ENCODE data around the gene PIGV. TPM values are rescaled to one million over a fixed set of nuclear protein-coding genes. Genes with fewer than 3 reads are reported as not detected.

The PIGV gene
- total and polyA plus RNA-seq, 4 experiments from 2014 or later, result 7.9 to 18.2 (median 15.4) TPM

GRCh38 chr1:26814893-26815292 is 27.1 kb downstream of the PIGV start:
- H3K4me3 ChIP-seq (ENCODE audit: low read length in 2 of 2), result no peak overlapping the region
- H3K27ac Mint-ChIP-seq, result no peak overlapping the region
- H3K27me3 ChIP-seq (ENCODE audit: insufficient read depth, low read length), result no peaks in the 10 kb centered on the region
- H3K27me3 Mint-ChIP-seq, result no peaks in the 10 kb centered on the region
- H3K4me1 ChIP-seq (ENCODE audit: insufficient read depth, low read length), result no peaks in the 10 kb centered on the region
- intact Hi-C loops (cut with micrococcal nuclease), result no loop called here
- no peaks in the 10 kb centered on the region for H3K9me3 ChIP-seq (ENCODE audit: control insufficient read depth in 1 of 2, low read length in 2 of 2)
- CTCF ChIA-PET (ENCODE audit: partially characterized antibody), result no interaction called here
- no peak for DNase-seq
- no peak overlapping the region for H3K4me3 Mint-ChIP-seq
- POLR2A ChIA-PET (ENCODE audit: partially characterized antibody), result no interaction called here
- peaks cover 3 to 12% (median 8%) of the 10 kb centered on the region in 4 donors for H3K4me1 Mint-ChIP-seq
- H3K36me3 ChIP-seq (ENCODE audit: insufficient read depth, low read length), result no peaks in the 10 kb centered on the region
- H3K9me3 Mint-ChIP-seq, result no peaks in the 10 kb centered on the region
- no peaks in the 10 kb centered on the region for H3K36me3 Mint-ChIP-seq
- H3K27ac ChIP-seq (ENCODE audit: low read depth, low read length), result no peak overlapping the region

GRCh38 chr1:26820784-26821269 is 33.1 kb downstream of the PIGV start:
- H3K9me3 Mint-ChIP-seq, result no peaks in the 10 kb centered on the region
- H3K4me3 Mint-ChIP-seq, result peak overlapping the region; percentile 79 to 87 (median 84)
- peak; percentile 53 to 60 (median 57) for DNase-seq
- Histone ChIP-seq H3K27ac (ENCODE audit: low read depth, low read length) (peak overlapping the region; percentile 43), H3K9me3 (ENCODE audit: control insufficient read depth in 1 of 2, low read length in 2 of 2) (no peaks in the 10 kb centered on the region), H3K27me3 (ENCODE audit: insufficient read depth, low read length) (no peaks in the 10 kb centered on the region), H3K4me1 (ENCODE audit: insufficient read depth, low read length) (peaks cover 25% of the 10 kb centered on the region), H3K4me3 (ENCODE audit: low read length in 2 of 2) (peak overlapping the region in 1 of 2 donors; percentile 42), H3K36me3 (ENCODE audit: insufficient read depth, low read length) (no peaks in the 10 kb centered on the region)
- intact Hi-C loops (cut with micrococcal nuclease), result loop anchor here (1.0 kb wide), 1 partner anchor 12 kb away; no protein-coding TSS in a partner anchor
- ChIA-PET POLR2A (ENCODE audit: partially characterized antibody) (interaction anchor here (0.6 to 2.4 kb wide), 14 partner anchors 11 to 319 kb away, joined by 3 to 55 read pairs (median 5); partner anchors contain the start of genes GPATCH3, GPN2 and PIGV), CTCF (ENCODE audit: partially characterized antibody) (interaction anchor here (0.6 to 8.3 kb wide), 32 partner anchors 10 to 368 kb away, joined by 3 to 184 read pairs (median 5); partner anchors contain the start of gene SFN)
- no peaks in the 10 kb centered on the region for H3K36me3 Mint-ChIP-seq
- peak overlapping the region; percentile 87 to 94 (median 92) for H3K27ac Mint-ChIP-seq
- no peaks in the 10 kb centered on the region for H3K27me3 Mint-ChIP-seq
- peaks cover 15 to 36% (median 27%) of the 10 kb centered on the region in 4 donors for H3K4me1 Mint-ChIP-seq

- intact Hi-C loops (cut with micrococcal nuclease), result no loop called here
- no peaks in the 10 kb centered on the region for H3K9me3 ChIP-seq (ENCODE audit: control insufficient read depth in 1 of 2, low read length in 2 of 2)
- peaks cover 0 to 2% (median 0%) of the 10 kb centered on the region in 8 donors for H3K9me3 Mint-ChIP-seq
- H3K27me3 ChIP-seq (ENCODE audit: insufficient read depth, low read length), result no peaks in the 10 kb centered on the region
- H3K4me3 Mint-ChIP-seq, result no peak overlapping the region
- peaks cover 37% of the 10 kb centered on the region for H3K4me1 ChIP-seq (ENCODE audit: insufficient read depth, low read length)
- H3K36me3 Mint-ChIP-seq, result peaks cover 0 to 6% of the 10 kb centered on the region in 2 donors
- no peak overlapping the region for H3K27ac ChIP-seq (ENCODE audit: low read depth, low read length)
- ChIA-PET CTCF (ENCODE audit: partially characterized antibody) (interaction anchor here (0.7 to 8.3 kb wide), 7 partner anchors 12 to 476 kb away, joined by 3 to 184 read pairs (median 6); no protein-coding TSS in a partner anchor), POLR2A (ENCODE audit: partially characterized antibody) (interaction anchor here (1.4 to 3.2 kb wide), 2 partner anchors 10 to 13 kb away, joined by 6 to 20 read pairs; no protein-coding TSS in a partner anchor)
- H3K4me3 ChIP-seq (ENCODE audit: low read length in 2 of 2), result no peak overlapping the region
- no peaks in the 10 kb centered on the region for H3K36me3 ChIP-seq (ENCODE audit: insufficient read depth, low read length)
- no peaks in the 10 kb centered on the region for H3K27me3 Mint-ChIP-seq
- H3K27ac Mint-ChIP-seq, result peak overlapping the region in 5 of 7 donors; percentile 24 to 83 (median 68)
- DNase-seq, result no peak
- H3K4me1 Mint-ChIP-seq, result peaks cover 25 to 50% (median 36%) of the 10 kb centered on the region in 4 donors
Observed at GRCh38 chr1:26822737-26823395, 35.1 kb downstream of the PIGV start.

GRCh38 chr1:26824731-26825130 is 37.0 kb downstream of the PIGV start:
- peak overlapping the region in 6 of 8 donors; percentile 17 to 97 (median 34) for H3K4me3 Mint-ChIP-seq
- H3K27me3 Mint-ChIP-seq, result no peaks in the 10 kb centered on the region
- peak overlapping the region; percentile 95 to 98 (median 96) for H3K27ac Mint-ChIP-seq
- no peak for DNase-seq
- peaks cover 54% of the 10 kb centered on the region for H3K4me1 ChIP-seq (ENCODE audit: insufficient read depth, low read length)
- no peaks in the 10 kb centered on the region for H3K36me3 ChIP-seq (ENCODE audit: insufficient read depth, low read length)
- H3K9me3 Mint-ChIP-seq, result peaks cover 0 to 2% (median 0%) of the 10 kb centered on the region in 8 donors
- POLR2A ChIA-PET (ENCODE audit: partially characterized antibody), result interaction anchor here (2.0 to 3.2 kb wide), 2 partner anchors 8 to 37 kb away, joined by 5 to 20 read pairs; partner anchors contain the start of gene PIGV
- H3K27ac ChIP-seq (ENCODE audit: low read depth, low read length), result peak overlapping the region; percentile 94
- no peak overlapping the region for H3K4me3 ChIP-seq (ENCODE audit: low read length in 2 of 2)
- H3K36me3 Mint-ChIP-seq, result peaks cover 0 to 17% of the 10 kb centered on the region in 2 donors
- peaks cover 42 to 68% (median 54%) of the 10 kb centered on the region in 4 donors for H3K4me1 Mint-ChIP-seq
- H3K27me3 ChIP-seq (ENCODE audit: insufficient read depth, low read length), result no peaks in the 10 kb centered on the region
- CTCF ChIA-PET (ENCODE audit: partially characterized antibody), result interaction anchor here (1.4 to 8.3 kb wide), 5 partner anchors 10 to 41 kb away, joined by 4 to 184 read pairs (median 16); no protein-coding TSS in a partner anchor
- H3K9me3 ChIP-seq (ENCODE audit: control insufficient read depth in 1 of 2, low read length in 2 of 2), result no peaks in the 10 kb centered on the region
- intact Hi-C loops (cut with micrococcal nuclease), result no loop called here

- peaks cover 57% of the 10 kb centered on the region for H3K4me1 ChIP-seq (ENCODE audit: insufficient read depth, low read length)
- H3K27ac ChIP-seq (ENCODE audit: low read depth, low read length), result peak within 1 kb of the TSS; percentile 94
- peak within 1 kb of the TSS; percentile 50 to 69 for H3K4me3 ChIP-seq (ENCODE audit: low read length in 2 of 2)
- H3K36me3 Mint-ChIP-seq, result peaks cover 4 to 25% of the 10 kb centered on the region in 2 donors
- POLR2A ChIA-PET (ENCODE audit: partially characterized antibody), result interaction anchor here (0.5 to 2.0 kb wide), 6 partner anchors 16 to 356 kb away, joined by 3 to 5 read pairs (median 3); partner anchors contain the start of gene PIGV
- H3K27me3 Mint-ChIP-seq, result no peaks in the 10 kb centered on the region
- no peaks in the 10 kb centered on the region for H3K9me3 ChIP-seq (ENCODE audit: control insufficient read depth in 1 of 2, low read length in 2 of 2)
- no peaks in the 10 kb centered on the region for H3K27me3 ChIP-seq (ENCODE audit: insufficient read depth, low read length)
- H3K9me3 Mint-ChIP-seq, result peaks cover 0 to 2% (median 0%) of the 10 kb centered on the region in 8 donors
- intact Hi-C loops (cut with micrococcal nuclease), result no loop called here
- peak; percentile 66 to 82 (median 78) for DNase-seq
- CTCF ChIA-PET (ENCODE audit: partially characterized antibody), result interaction anchor here (2.2 to 8.3 kb wide), 3 partner anchors 9 to 39 kb away, joined by 6 to 184 read pairs (median 45); no protein-coding TSS in a partner anchor
- no peaks in the 10 kb centered on the region for H3K36me3 ChIP-seq (ENCODE audit: insufficient read depth, low read length)
- H3K4me3 Mint-ChIP-seq, result peak within 1 kb of the TSS; percentile 93 to 98 (median 94)
- H3K27ac Mint-ChIP-seq, result peak within 1 kb of the TSS; percentile 96 to 100 (median 100)
- H3K4me1 Mint-ChIP-seq, result peaks cover 47 to 72% (median 57%) of the 10 kb centered on the region in 4 donors
Observed at GRCh38 chr1:26826261-26827105, 38.7 kb downstream of the PIGV start, which contains the start of gene ZDHHC18. ZDHHC18 (plus strand) TSS chr1:26826688; CDS start chr1:26826805, 117 bp downstream.

- Histone ChIP-seq H3K4me1 (ENCODE audit: insufficient read depth, low read length) (peaks cover 63% of the 10 kb centered on the region), H3K4me3 (ENCODE audit: low read length in 2 of 2) (peak overlapping the region; percentile 50 to 60), H3K36me3 (ENCODE audit: insufficient read depth, low read length) (peaks cover 5% of the 10 kb centered on the region), H3K9me3 (ENCODE audit: control insufficient read depth in 1 of 2, low read length in 2 of 2) (no peaks in the 10 kb centered on the region), H3K27me3 (ENCODE audit: insufficient read depth, low read length) (no peaks in the 10 kb centered on the region), H3K27ac (ENCODE audit: low read depth, low read length) (peak overlapping the region; percentile 81)
- Mint-ChIP-seq H3K27me3 (no peaks in the 10 kb centered on the region), H3K27ac (peak overlapping the region; percentile 90 to 100 (median 100)), H3K4me3 (peak overlapping the region; percentile 92 to 98 (median 92)), H3K9me3 (peaks cover 0 to 2% (median 0%) of the 10 kb centered on the region in 8 donors), H3K4me1 (peaks cover 52 to 78% (median 62%) of the 10 kb centered on the region in 4 donors), H3K36me3 (peaks cover 8 to 30% of the 10 kb centered on the region in 2 donors)
- intact Hi-C loops (cut with micrococcal nuclease), result no loop called here
- DNase-seq, result no peak
- ChIA-PET POLR2A (ENCODE audit: partially characterized antibody) (interaction anchor here (5.5 kb wide), 1 partner anchor 38 kb away, joined by 19 read pairs; no protein-coding TSS in a partner anchor), CTCF (ENCODE audit: partially characterized antibody) (no interaction called here)
Observed at GRCh38 chr1:26827106-26827604, 39.4 kb downstream of the PIGV start.
